Measurements from ENCODE around the gene YIPF6. TPM values are rescaled to one million over a fixed set of nuclear protein-coding genes. Genes with fewer than 3 reads are reported as not detected.
"Not testable (repeated sequence)": the region's sequence is repeated elsewhere in the genome, so short reads cannot be mapped to it uniquely, and the experiment has no call there.

YIPF6 gene
- total RNA-seq, 1 experiment from 2014 or later, result 24.3 TPM

DNA sequence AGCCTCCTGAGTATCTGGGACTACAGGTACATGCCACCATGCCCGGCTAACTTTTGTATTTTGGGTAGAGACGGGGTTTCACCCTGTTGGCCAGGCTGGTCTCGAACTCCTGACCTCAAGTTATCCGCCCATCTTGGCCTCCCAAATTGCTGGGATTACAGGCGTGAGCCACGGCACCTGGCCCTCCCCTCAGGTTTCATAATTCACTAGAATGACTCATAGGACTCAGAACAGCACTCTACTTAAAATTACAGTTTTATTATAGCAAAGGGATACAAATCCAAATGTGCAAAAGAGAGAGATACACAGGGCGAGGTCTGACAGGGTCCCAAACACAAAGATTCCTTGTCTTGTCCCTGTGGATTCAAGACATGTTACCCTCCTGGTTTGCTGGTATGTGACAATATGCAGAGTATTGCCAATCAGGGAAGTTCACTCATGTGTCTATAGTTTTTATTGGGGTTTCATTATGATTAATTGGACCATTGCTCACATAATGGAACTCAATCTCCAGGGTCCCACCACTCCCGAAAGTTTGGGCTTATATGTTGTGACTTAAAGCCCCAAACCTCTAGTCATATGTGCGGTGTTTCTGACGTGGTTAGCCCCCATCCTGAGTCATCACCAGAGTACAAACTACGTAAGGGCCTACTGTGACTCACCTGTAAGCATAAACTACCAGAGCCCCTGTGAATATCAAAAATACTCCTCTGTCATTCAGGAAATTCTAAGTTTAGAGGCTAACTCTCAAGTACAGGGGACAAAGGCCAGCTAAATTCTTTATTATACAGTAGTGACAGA lies 5.2 kb downstream of the YIPF6 start:
- peak; percentile 42 for DNase-seq (ENCODE audit: low read depth)

DNA sequence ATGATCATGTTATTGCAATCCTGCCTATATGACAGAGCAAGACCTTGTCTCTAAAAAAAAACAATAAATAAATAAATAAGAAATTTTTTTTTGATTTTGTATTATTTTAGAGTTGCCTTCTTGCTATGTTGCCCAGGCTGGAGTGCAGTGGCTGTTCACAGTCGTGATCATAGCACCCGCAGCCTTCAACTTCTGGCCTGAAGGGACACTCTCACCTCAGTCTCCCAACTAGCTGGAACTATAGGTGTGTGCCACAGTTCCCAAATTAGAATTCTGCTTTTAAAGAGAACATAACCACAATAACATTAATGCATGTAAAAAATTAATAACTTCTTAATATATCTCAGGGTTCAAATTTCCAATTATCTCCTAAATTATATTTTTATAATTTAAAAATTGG lies 7.8 kb downstream of the YIPF6 start:
- DNase-seq (ENCODE audit: low read depth), result no peak

GRCh38 chrX:68508799-68509198 lies 9.9 kb downstream of the YIPF6 start:
- peak; percentile 26 for DNase-seq (ENCODE audit: low read depth)

DNA sequence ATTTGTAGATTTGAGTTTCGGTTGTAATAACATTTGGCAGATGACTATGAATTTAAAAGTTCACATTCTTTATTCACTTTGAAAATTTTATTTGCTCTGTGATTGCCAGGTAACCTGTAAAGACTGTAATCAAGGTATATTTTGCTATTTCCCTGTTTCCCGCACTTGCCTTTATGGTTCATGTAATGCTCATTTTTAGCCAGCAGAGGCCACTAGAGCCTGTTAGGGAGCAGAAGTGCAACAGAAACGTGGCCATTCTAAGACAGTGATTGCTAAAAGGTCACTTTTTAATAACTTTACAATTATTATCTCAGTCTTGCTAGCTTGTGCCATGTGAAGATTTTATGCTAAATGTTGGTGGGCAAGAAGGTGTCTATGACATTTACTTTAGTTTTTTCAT lies 12.4 kb downstream of the YIPF6 start:
- DNase-seq (ENCODE audit: low read depth), result peak; percentile 23

- DNase-seq (ENCODE audit: low read depth), result not testable (repeated sequence)
Measured at GRCh38 chrX:68524680-68525079, 25.8 kb downstream of the YIPF6 start.

GRCh38 chrX:68532831-68533533 lies 34.1 kb downstream of the YIPF6 start:
- peak; percentile 71 for DNase-seq (ENCODE audit: low read depth)

DNA sequence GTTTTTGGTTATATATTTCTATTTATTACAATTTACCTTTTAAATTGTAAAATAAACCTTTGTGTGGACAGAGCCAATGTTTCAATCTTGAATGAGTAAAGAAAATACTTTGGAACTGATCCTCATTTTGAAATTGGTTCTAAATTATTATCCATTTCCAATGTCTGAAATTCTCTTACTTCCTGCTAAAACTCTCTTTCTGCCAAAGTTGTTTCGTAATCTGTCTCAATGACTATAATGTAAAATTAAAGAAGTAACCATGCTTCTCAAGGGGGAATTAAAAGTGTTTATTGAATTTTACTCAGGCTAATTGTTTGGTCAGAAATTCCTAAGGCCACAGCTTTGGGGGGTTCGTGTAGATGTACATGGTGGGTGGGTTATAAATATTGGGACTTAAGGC lies 34.8 kb downstream of the YIPF6 start:
- no peak for DNase-seq (ENCODE audit: low read depth)

DNA sequence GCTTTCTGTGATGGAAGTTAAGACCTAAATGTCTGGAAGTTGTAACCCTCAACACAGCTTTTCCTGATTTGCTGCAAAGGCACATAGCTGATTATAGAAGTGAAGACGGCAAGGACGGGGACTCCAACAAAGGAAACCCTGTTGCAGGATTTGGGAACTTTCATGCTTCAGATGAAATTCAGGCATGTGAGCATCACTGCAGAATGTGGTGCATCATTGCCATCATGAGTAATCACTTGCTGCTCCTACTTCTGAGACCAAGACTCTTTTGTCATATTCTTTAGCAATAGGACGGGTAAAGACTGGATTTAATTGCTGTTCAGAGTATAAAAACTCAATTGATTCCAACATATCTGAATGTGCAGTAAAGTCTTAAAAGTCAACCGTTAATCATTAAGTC lies 35.8 kb downstream of the YIPF6 start:
- peak; percentile 21 for DNase-seq (ENCODE audit: low read depth)

- no peak for DNase-seq (ENCODE audit: low read depth)
Measured at GRCh38 chrX:68536429-68536828, 37.6 kb downstream of the YIPF6 start.

GRCh38 chrX:68536884-68537283 lies 38.0 kb downstream of the YIPF6 start:
- DNase-seq (ENCODE audit: low read depth), result no peak

DNA sequence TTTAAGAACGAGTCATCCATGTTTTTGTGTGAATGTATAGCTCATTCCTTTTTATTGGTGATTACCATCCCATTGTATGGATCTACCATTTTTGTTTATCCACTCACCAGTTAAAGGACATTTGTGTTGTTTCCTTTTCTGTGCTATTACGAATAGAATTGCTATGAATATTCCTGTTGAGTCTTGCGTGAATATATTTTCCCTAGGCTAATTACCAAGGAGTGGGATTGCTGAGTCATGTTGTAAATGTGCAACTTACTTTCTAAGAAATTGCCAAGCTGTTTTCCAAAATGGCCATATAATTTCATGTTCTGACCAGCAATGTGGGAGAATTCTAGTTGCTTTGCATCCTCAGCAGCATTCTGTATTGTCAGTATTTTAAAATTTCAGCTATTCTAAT lies 51.3 kb downstream of the YIPF6 start:
- DNase-seq (ENCODE audit: low read depth), result no peak

DNA sequence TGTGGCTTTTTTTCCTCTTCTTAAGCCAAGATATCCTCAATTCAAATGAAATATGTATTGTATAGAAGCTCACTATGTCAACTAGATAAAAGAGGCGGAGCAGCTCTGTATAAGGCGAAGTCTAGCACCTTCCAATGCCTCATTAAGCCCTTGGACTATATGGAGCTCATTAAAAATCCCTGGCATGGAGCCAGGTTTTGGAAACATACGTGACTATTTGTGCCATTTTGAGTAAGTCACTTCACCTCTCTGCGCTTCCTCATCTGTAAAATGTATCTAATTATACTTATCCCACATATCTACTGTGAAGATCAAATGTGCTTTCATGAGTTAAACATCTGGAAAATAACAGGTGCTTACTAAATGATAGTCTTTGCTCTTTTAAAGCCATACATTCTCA lies 57.2 kb downstream of the YIPF6 start:
- no peak for DNase-seq (ENCODE audit: low read depth)

GRCh38 chrX:68557126-68557525 lies 58.3 kb downstream of the YIPF6 start:
- DNase-seq (ENCODE audit: low read depth), result not testable (repeated sequence)

DNA sequence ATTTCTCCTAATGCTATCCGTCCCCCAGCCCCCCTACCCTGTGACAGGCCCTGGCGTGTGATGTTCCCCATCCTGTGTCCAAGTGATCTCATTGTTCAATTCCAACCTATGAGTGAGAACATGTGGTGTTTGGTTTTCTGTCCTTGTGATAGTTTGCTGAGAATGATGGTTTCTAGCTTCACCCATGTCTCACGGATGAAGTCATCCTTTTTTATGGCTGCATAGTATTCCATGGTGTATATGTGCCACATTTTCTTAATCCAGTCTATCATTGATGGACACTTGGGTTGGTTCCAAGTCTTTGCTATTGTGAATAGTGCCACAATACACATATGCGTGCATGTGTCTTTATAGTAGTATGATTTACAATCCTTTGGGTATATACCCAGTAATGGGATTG lies 61.1 kb downstream of the YIPF6 start:
- DNase-seq (ENCODE audit: low read depth), result not testable (repeated sequence)

DNA sequence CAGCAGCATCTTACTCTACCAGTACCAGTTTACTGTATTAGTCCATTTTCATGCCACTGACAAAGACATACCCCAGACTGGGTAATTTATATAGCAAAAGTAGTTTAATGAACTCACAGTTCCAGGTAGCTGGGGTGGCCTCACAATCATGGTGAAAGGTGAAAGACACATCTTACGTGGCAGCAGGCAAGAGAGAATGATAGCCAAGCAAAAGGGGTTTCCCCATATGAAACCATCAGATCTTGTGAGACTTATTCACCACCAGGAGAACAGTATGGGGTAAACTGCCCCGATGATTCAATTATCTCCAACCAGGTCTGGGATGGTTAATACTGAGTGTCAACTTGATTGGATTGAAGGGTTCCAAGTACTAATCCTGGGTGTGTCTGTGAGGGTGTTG lies 69.3 kb downstream of the YIPF6 start:
- DNase-seq (ENCODE audit: low read depth), result no peak

DNA sequence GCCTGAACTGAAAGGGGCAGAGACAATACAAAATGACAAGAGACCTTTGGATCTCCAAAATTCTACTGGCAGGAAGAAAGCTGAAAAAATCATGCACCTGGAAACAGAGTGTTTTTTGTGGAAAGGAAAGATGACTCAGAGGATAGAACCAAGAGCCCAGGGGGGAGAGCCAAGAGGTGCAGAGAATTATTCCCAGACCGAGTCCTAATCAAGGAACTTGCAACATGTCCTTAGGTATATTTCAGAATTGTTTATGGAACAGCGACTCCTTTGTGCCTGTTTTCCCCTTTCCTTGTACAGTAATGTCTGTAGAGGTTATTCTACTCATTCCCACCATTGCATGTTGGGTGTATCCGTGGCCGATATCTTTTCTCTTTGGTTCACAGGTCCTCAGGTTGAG lies 71.7 kb downstream of the YIPF6 start:
- no peak for DNase-seq (ENCODE audit: low read depth)

DNA sequence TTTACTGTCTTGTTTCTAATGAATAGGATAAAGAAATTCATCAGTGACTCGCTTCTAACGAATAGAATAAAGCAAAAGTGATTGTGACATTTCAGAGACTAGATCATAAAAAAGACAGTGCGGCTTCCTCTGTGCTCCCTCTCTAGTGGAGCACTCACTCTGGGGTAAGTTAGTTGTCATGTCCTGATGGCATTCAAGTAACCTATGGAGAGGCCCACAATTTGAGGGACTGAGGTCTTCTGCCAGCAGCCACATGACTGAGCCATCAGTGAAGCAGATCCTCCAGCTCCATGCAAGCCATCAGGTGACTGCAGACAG lies 72.4 kb downstream of the YIPF6 start:
- DNase-seq (ENCODE audit: low read depth), result no peak

DNA sequence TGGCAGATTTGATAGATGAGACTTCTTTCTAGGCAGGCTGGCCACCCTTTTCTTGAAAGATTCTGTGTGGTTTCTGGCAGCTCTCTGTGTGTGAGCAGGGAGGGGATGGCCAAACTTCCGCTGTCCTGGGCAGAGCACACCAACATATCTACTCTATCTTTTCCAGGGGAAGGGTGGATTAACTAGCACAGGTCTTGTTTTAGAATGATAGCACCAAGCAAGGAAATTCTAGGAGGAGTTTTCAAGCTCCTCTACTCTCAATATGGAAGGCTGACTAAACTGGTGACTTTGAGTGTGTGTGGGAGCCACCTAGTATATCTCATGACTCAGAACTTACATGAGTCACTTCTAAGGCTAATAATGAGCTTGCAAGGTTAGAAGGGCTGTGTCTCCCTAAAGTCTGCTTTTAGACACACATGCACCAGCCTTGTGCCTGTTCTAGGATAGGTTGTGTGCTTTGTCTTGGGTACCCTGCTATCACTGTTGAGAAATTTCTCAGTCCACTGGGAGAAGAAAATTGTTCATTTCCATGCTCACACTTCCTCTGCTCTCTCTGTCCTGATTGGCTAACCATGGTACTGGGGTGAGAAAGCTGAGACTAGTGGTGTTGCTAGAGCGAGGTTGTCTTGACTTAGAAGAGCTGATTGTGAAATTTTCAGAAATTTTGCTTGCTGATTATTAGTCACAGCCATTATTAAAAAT lies 72.9 kb downstream of the YIPF6 start:
- DNase-seq (ENCODE audit: low read depth), result peak; percentile 82

DNA sequence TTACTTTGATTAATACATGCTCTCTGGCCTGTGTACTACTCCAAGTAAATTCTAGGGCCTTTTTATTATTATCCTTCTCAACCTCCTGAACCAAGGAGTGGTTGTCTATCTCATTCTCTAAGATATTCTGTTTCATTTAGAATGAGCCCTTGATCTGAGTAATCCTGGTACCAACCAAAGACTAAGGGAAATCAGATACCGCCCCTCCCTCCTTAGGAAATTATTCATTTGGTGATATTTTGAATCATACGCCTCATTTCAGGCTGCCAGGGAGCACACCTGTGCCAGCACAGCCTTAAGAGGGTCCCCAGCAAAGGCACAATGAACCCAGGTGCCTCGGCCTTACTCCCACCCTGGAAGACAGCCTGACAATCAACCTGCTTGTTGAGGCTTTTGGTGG lies 75.4 kb downstream of the YIPF6 start:
- no peak for DNase-seq (ENCODE audit: low read depth)

DNA sequence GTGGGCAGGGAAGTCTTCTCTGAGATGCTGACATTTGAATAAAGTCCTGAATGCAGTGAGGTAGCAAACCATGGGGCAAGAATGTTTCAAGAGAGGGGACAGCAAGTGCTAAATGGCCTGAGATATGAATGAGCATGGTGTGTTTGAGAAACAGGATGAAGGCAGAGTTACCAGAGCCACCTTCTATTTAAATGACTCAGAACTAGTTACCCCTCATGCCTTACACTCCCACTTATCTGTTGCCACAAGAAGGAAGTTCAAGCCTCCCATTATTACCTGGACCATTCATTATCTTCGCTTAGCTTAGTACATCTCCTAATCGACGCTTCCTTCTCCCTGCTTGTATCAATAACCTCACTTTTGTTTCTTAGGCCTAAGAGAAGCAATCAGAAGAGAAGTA lies 81.0 kb downstream of the YIPF6 start:
- no peak for DNase-seq (ENCODE audit: low read depth)

DNA sequence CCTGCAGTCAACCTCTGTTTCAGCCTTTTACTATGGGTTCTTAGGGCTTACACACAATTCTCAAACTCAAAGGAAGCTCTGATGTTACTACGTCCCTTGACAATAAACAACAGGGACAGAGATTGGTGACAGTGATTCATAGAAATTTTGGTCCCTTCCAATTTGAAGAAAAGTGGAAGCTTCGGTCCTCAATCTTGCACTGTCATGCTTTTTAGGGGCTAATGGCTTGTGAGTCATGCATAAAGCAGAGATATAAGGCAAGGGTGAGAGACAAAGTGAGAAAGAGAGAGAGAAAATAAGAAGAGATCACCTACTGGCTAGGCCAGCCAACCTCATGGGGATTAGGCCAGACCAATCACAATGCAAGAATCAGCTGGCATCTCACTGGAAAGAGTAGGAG lies 85.4 kb downstream of the YIPF6 start:
- no peak for DNase-seq (ENCODE audit: low read depth)

All from LHCN-M2 (cell line).